ENCODE measurements around the gene TCERG1L.

DNA sequence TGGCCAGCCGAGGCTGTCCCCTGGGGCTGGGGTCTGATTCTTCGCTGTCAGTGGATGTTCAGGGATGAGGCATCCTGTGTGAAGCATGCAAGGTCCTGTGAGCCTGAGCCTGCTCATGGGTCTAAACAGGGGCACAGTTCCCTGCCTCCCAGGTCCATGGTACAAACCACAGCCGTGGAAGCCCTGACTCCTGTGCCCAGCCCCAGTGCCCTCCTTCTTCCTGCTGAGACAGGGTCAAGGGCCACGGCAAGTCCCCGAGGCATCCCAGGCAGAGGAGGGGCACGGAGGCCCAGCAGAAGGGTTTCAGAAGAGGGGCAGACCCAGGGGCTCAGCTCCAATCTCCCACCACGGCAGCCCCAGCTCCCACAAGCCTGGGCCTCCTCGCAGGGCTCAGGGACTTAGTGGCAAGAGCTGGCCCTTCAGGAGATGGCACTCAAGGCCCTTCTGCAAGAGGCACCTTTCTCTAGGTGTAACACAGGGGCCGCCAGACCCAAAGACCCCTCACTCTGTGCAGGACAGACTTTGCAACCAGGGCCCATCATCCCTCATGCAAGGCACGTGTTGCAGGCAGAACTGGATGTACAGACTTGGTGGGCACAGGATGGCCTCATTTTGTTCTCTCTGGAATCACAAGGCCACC lies 248.8 kb downstream of the TCERG1L start:
- no peak for TF ChIP-seq CTCF (IDR thresholded peaks at IDR 0.05)
- TF ChIP-seq POLR2AphosphoS5 (IDR thresholded peaks at IDR 0.05; ENCODE audit: low read depth, low read length): no peak
- TF ChIP-seq SIN3A (IDR thresholded peaks at IDR 0.05; ENCODE audit: borderline replicate concordance, insufficient read depth, low read depth, low read length): no peak
- no peak for TF ChIP-seq REST (IDR thresholded peaks at IDR 0.05; ENCODE audit: insufficient read depth in 1 of 2, low read depth in 2 of 2, low read length in 1 of 2)
- TF ChIP-seq TCF7L2 (IDR thresholded peaks at IDR 0.05; ENCODE audit: low read depth, low read length): no peak

All from Panc1 (cell line).